HG03135 (cell line): ENCODE data around the gene CTAGE15.
"Not testable (repeated sequence)": the region's sequence is repeated elsewhere in the genome, so short reads cannot be mapped to it uniquely, and the experiment has no call there.

Experiments used
- ATAC-seq: cut with Tn5 transposase; IDR thresholded peaks from one replicate; pipeline ENCODE4 v1.9.1; 2021; ENCODE audit warnings: mild to moderate bottlenecking, moderate library complexity; ENCODE audit not compliant: unreplicated experiment

Gene CTAGE15

GRCh38 chr7:143571501-143571900, at the start of gene CTAGE15:
Gene CTAGE15, plus strand, starts transcription at chr7:143571801. Its CDS starts 17 bp downstream, at chr7:143571818.
- ATAC-seq: not testable (repeated sequence)

- ATAC-seq: not testable (repeated sequence)
Observed at GRCh38 chr7:143522309-143522916, 49.2 kb upstream of the CTAGE15 start.

- ATAC-seq: not testable (repeated sequence)
Observed at GRCh38 chr7:143531169-143531926, 40.3 kb upstream of the CTAGE15 start.

GRCh38 chr7:143531932-143532331, 39.7 kb upstream of the CTAGE15 start:
- not testable (repeated sequence) for ATAC-seq

GRCh38 chr7:143533213-143533839, 38.3 kb upstream of the CTAGE15 start:
- not testable (repeated sequence) for ATAC-seq

- not testable (repeated sequence) for ATAC-seq
Observed at GRCh38 chr7:143536443-143536842, 35.2 kb upstream of the CTAGE15 start.

GRCh38 chr7:143543288-143544038, 28.1 kb upstream of the CTAGE15 start:
- ATAC-seq: not testable (repeated sequence)

GRCh38 chr7:143555968-143556367, 15.6 kb upstream of the CTAGE15 start:
- ATAC-seq: not testable (repeated sequence)

- not testable (repeated sequence) for ATAC-seq
Observed at GRCh38 chr7:143563306-143563705, 8.3 kb upstream of the CTAGE15 start.

- not testable (repeated sequence) for ATAC-seq
Observed at GRCh38 chr7:143566001-143566400, 5.6 kb upstream of the CTAGE15 start.

- not testable (repeated sequence) for ATAC-seq
Observed at GRCh38 chr7:143588183-143588582, 16.6 kb downstream of the CTAGE15 start.

- not testable (repeated sequence) for ATAC-seq
Observed at GRCh38 chr7:143589897-143590296, 18.3 kb downstream of the CTAGE15 start.

GRCh38 chr7:143598086-143598485, 26.5 kb downstream of the CTAGE15 start:
- ATAC-seq: not testable (repeated sequence)

GRCh38 chr7:143603549-143603948, 31.9 kb downstream of the CTAGE15 start:
- not testable (repeated sequence) for ATAC-seq

GRCh38 chr7:143606088-143606487, 34.5 kb downstream of the CTAGE15 start:
- ATAC-seq: not testable (repeated sequence)

- not testable (repeated sequence) for ATAC-seq
Observed at GRCh38 chr7:143615545-143615944, 43.9 kb downstream of the CTAGE15 start.

- ATAC-seq: not testable (repeated sequence)
Observed at GRCh38 chr7:143617204-143617603, 45.6 kb downstream of the CTAGE15 start.

GRCh38 chr7:143620058-143620457, 48.5 kb downstream of the CTAGE15 start:
- ATAC-seq: peak; percentile 27

GRCh38 chr7:143620646-143621045, 49.0 kb downstream of the CTAGE15 start, which contains the start of gene TCAF2:
Gene TCAF2, plus strand, starts transcription at chr7:143620974.
- ATAC-seq: peak; percentile 95

- ATAC-seq: peak; percentile 35
Observed at GRCh38 chr7:143621175-143621574, 49.6 kb downstream of the CTAGE15 start.

- ATAC-seq: peak; percentile 34
Observed at GRCh38 chr7:143622130-143622529, 50.5 kb downstream of the CTAGE15 start.
